GM18858 (cell line): Measurements from ENCODE around the gene ZNF365.

Experiments
- ATAC-seq: cut with Tn5 transposase; IDR thresholded peaks from one replicate; pipeline ENCODE4 v1.9.1; 2021; ENCODE audit not compliant: unreplicated experiment

ZNF365 gene

GRCh38 chr10:62413652-62414051 is 39.5 kb downstream of the ZNF365 start:
- no peak for ATAC-seq

DNA sequence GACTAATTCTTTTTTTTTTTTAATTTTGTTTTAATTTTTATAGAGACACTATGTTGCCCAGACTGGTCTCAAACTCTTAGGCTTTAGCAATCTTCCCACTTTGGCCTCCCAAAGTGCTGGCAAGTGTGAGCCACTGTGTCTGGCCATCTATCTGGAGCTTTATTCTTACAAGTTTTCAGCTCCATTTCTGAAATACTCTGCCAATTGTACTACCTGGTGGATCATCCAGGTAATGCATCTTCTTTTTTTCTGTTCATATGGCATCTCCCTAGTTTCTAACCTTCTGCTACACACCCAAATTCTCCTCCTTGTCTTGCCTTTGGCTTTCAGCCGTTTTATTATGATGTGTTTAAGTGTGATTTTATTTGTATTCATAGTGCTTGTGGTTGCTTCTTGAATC is 40.2 kb downstream of the ZNF365 start:
- ATAC-seq = no peak

DNA sequence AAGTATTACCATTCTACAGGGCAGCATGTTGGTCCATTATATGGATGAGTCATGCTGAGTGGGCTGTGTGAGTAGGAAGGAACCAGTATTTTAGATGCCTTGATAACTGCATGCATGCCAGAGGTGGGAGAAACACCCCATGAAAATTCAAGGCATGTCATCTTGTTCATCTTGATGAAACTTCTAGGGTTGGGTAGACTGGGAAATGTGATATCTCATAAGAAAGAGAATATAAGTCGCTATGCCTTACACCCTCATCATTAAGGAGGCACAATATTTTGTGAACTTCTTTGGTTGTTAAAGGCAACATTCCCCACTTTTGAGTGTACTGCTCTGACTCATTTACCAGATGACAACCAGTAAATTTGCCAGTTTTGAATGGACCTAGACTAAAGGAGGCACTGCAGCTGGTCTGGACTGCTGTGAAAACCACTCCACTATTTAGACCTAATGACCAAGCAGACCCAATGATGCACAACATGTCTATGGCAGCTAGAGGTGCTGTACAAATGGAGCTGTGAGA is 48.0 kb downstream of the ZNF365 start:
- ATAC-seq = no peak

DNA sequence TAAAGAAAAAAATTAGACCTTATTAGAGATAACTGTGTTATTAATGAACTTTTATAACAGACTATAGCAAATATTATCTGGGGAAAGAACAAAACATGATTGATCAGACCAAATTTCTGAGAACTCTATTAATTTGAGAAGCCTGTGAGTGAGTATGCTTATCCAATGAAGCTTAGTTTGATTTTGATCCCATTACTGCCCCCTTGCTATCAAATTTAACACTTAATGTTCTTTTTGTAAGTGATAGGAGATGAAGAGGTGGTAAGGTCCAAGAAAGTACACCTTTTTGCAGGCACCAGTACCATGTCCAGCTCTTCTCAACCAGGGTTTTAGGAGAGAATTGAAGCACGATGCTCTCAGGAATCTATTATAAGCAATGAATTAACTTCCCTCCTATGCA is 49.9 kb downstream of the ZNF365 start:
- no peak for ATAC-seq

DNA sequence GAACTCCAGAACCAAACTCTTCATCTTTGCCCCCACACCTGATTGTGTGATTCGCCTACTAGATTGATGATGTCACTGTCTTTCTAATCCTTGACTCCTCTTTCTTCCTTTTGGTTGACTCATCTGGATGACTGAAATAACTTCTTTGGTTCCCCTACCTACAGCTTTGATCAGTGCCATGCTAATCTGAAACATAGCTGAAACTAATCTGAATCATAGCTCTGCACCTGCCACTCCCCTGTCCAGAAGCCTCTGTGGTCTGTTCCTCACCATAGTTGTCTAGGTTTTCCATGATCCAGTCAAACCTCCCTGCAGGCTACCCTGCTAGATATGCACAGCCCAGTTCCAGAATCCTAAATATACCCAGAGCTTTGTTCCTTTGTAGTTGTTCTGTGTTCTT is 51.9 kb downstream of the ZNF365 start:
- ATAC-seq = no peak

DNA sequence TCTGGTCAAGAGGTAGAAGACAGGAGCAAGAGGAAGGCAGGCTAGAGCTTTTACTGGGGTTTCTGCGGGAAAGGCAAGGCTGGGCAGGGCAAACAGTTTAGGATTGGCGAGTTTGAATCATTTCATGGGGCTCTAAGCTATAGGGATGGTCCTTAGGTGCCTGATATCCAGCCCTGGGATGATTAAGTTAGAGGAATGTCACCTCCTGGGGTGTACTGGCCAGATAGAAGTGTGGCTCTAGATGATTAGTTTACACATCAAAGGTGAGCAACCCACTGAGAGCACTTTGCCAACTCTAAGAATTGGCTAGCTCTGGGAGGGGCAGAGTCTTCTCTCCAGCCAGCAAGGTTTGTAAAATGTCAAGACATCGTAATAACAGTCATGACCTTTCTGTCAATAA is 52.4 kb downstream of the ZNF365 start:
- no peak for ATAC-seq

DNA sequence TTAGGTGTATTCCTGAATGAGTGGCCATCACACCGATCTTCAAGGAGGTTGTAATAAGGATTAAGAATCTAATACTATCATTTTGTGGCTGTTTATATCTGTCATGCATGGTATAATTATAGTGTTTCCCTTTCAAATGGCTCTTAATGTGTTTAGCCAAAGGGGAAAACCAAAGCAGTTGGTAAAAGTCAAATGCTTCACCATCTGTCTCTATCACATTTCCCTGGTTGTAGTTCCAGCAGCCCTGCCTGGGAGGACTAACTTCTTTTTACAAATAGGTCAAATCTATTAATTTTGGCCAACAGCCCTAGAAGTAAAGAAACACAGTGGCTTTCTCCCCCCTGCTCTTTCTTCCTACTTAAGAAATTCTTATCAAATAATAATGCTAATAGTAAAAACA is 56.7 kb downstream of the ZNF365 start:
- ATAC-seq = no peak

DNA sequence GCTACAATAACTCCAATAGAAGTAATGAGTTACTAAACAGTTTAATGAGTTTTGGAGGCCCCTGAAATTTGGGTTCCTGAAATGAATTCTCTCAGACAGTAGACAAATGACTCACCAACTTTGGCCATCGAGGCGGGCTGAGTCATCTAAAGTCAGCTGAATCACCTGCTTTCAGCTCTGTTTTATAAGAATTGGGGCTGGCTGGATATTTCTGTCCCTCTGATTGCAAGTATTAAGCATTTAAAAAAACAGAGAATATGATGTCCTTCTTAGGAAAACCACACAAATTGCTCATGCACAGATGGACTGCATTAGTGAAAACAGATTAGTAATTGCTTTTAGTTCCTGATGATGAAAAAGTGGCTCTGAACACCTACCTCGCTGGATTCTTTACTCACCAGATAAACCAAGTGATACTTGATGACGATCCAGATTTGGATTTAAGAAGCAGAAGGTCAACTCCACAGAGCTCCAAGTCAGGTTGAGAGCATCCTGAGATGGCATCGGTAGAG is 59.1 kb downstream of the ZNF365 start:
- peak; percentile 85 for ATAC-seq

DNA sequence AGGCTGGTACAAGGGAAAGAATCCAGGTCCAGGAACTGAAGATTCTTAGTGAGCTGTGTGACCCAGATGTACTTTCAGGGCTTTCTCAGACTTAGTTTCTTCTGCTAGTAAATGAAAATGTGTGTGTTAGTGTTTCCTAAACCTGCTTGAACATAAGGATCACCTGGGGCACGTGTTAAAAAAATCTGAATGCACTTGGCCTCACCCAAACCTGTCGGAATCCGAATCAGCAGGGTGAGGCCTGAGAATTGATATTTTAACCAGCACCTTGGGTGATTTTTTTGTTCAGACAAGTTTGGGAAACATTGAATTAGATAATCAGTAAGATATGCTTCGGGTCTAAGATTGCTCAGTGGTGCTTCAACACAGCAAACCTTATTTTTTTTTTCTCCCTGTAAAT is 59.7 kb downstream of the ZNF365 start:
- no peak for ATAC-seq

DNA sequence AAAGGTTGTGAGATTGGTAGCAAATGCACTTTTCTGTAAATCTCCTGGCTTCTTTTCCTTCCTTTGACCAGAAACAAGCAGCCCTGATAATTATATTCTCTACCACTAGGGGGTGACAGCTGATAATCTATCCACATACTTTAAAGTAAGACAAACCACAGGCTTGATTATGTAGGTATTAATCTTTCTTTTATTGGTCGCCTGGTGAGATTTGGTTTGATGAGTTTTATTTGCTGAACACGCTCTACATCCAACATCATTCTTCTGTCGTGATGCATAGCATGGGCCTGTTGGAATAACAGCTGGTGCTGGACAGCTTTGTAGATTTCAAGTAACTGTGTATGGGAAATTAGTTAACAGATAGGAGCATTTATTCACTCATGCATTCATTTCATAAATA is 63.5 kb downstream of the ZNF365 start:
- peak; percentile 43 for ATAC-seq

- ATAC-seq = no peak
These were observed 67.8 kb downstream of the ZNF365 start for GRCh38 chr10:62442006-62442405.

DNA sequence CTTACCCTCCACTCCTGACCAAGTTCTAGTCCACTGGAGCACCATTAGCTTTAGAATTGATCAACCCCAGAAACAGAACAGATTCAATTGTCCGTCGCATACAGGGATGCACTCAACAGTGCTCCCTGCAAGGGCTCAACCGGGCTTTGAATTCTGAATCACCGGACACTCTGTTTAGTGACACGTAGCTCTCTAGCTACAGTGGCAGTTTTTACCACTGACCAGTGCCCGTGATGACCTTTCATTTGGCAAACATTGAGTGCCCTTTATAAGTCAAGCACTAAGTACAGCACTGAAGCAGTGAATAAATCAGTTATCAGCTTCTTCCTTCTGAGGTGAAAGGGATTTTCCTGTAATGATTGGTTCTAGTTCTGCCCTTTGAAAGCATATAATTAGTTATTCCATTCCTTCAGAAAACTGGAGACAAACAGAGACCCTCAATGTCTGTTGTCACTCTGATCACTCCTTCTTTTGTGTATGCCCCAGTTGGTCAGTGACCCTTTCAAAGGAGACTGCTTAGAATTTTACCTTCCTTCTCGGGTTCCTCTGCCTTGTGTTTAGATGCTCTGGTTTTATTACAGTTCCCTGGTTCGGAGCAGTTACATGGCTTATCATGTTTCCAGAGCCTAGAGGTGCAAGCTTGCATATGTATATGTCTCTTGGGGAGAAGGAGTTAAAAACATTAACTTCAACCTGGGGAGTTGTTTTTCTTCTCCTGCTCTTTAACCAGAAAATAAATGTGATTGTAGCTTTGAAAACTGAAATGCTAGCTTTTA is 68.9 kb downstream of the ZNF365 start:
- no peak for ATAC-seq

- no peak for ATAC-seq
These were observed 69.7 kb downstream of the ZNF365 start for GRCh38 chr10:62443866-62444265.

DNA sequence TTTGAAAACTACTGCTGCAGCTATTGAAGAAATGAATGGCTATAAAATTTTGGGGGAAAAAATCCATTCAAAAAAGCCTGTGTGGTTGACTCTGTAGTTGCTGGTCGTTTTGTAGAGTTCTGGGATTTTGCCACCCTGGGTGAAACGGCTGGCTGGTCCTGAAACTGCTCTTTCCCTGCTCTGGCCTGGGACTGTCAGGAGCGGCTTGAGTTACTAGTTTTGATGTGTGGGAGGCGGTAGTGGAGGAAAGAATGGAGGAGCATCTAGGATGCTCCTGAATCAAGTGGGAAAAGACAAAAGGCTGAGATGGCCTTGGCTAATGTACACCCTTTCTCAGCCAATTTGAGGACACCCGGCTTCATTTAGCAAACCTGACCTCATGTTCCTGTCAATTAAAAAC is 72.5 kb downstream of the ZNF365 start:
- no peak for ATAC-seq

DNA sequence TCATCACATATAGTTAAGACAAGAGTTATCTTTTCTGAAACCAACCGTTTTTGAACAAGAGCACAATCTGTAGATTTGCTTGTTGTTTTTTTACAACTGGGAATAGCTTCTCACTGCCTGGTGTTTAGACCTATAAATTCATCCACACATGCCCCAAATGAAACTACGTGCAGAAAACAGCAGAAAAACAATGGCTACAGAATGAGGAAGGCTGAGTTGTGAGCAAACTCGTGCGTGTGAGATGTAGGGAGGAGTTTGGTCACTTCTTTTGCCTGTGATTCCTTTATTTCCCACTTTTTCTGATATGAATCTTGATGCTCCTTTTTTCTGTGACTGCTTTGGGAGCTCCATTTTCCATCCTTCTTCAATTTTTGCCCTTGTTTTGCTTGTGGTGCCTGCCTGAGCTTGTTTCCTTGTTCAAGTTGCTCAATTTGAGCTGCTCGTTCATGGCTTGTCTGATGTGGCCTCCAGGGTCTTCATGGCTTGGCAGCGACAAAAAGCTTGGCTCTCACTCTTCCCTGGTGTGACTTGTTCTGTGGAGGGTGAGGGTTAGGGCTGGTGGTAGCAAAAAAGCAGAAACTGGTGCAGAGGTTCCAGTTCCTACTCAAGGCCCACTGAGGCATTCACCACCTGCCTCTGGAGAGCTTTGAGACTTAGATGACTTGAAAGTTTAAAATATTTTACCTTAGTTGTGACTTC is 76.9 kb downstream of the ZNF365 start:
- no peak for ATAC-seq

DNA sequence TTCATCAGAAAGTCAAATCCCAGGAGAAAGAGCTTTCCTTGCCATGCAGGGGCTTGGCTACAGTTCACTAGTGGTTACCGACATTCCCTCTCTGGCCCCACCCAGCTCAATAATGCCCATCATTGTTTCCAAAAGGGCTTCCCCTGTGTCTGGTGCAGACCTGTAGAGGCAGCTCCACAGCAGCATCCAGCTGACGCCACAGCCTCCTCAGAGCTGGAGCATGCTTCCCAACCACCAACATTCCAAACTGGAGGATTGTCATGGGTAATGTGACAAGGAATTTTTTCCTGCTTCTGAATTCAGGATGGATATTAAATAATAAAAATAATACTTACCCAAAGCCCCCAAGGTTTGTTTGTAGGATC is 77.4 kb downstream of the ZNF365 start:
- no peak for ATAC-seq
